CD14-positive monocyte (primary cell): ENCODE data around the gene SLC24A4. TPM values are rescaled to one million over a fixed set of nuclear protein-coding genes. Genes with fewer than 3 reads are reported as not detected.

ENCODE experiments used
- DNase-seq, 3 donors: peaks; one replicate each; pipeline ENCODE4 v3.0.0-alpha.2; 2011 to 2022
- H2AFZ ChIP-seq: 2 replicates; pipeline ENCODE4 v1.6.0; 2012; ENCODE audit warnings: mild to moderate bottlenecking, low read depth, low read length, inconsistent platforms; ENCODE audit not compliant: insufficient read depth, poor library complexity, severe bottlenecking
- H3K27ac ChIP-seq, 2 donors: 1 replicate in 1 of 2; 2 replicates in 1 of 2; pipeline ENCODE4 v1.5.1; 2012 to 2013; ENCODE audit warnings: low read length in 2 of 2, control low read depth in 1 of 2, inconsistent platforms in 1 of 2, low read depth in 1 of 2, mild to moderate bottlenecking in 1 of 2
- H3K27me3 ChIP-seq, 2 donors: one replicate each; pipeline versions ENCODE4 v1.6.0 to v1.6.1; 2011 to 2013; ENCODE audit warnings: low read length in 2 of 2; ENCODE audit not compliant: control insufficient read depth in 2 of 2, insufficient read depth in 2 of 2
- H3K36me3 ChIP-seq, 2 donors: replicated peaks in 1 of 2; 1 replicate in 1 of 2; 2 replicates in 1 of 2; pipeline versions ENCODE4 v1.5.1 to v1.6.1; 2012 to 2013; ENCODE audit warnings: low read length in 2 of 2, control low read depth in 1 of 2, inconsistent platforms in 1 of 2, mild to moderate bottlenecking in 1 of 2; ENCODE audit not compliant: insufficient read depth in 2 of 2, control insufficient read depth in 1 of 2
- H3K4me1 ChIP-seq, 2 donors: 1 replicate in 1 of 2; 2 replicates in 1 of 2; pipeline versions ENCODE4 v1.5.1 to v1.6.1; 2012 to 2013; ENCODE audit warnings: low read length in 2 of 2, control low read depth in 1 of 2, inconsistent platforms in 1 of 2, mild to moderate bottlenecking in 1 of 2, moderate library complexity in 1 of 2; ENCODE audit not compliant: insufficient read depth in 2 of 2, control insufficient read depth in 1 of 2
- H3K4me2 ChIP-seq: replicated peaks from 2 replicates; pipeline ENCODE3; 2012; ENCODE audit warnings: low read length, moderate library complexity, mild to moderate bottlenecking; ENCODE audit not compliant: poor library complexity, severe bottlenecking; ENCODE audit errors: extremely low read depth
- H3K4me3 ChIP-seq, 3 experiments: fragments of 200-600 bp in 1 of 3; sonication (generic) in 1 of 3; replicated peaks in 1 of 3; 1 replicate in 2 of 3; 2 replicates in 1 of 3; pipeline ENCODE4 v1.5.1; 2011 to 2013; ENCODE audit warnings: low read length in 3 of 3, mild to moderate bottlenecking in 3 of 3, control low read depth in 2 of 3, low read depth in 2 of 3, inconsistent platforms in 1 of 3, moderate library complexity in 1 of 3
- H3K79me2 ChIP-seq: 2 replicates; pipeline ENCODE4 v1.6.0; 2012; ENCODE audit warnings: mild to moderate bottlenecking, control low read depth, inconsistent platforms, low read length, moderate library complexity; ENCODE audit not compliant: insufficient read depth
- H3K9ac ChIP-seq: 2 replicates; pipeline ENCODE4 v1.6.0; 2017; ENCODE audit warnings: low read length, mild to moderate bottlenecking; ENCODE audit not compliant: insufficient read depth, poor library complexity, severe bottlenecking
- H3K9me3 ChIP-seq, 2 donors: replicated peaks in 1 of 2; 1 replicate in 1 of 2; 2 replicates in 1 of 2; pipeline versions ENCODE4 v1.5.1 to v1.6.1; 2012 to 2013; ENCODE audit warnings: low read length in 2 of 2, control low read depth in 1 of 2; ENCODE audit not compliant: control insufficient read depth in 1 of 2, insufficient read depth in 1 of 2
- H4K20me1 ChIP-seq: 2 replicates; pipeline ENCODE4 v1.6.0; 2012; ENCODE audit warnings: mild to moderate bottlenecking, low read length, control low read depth, moderate library complexity; ENCODE audit not compliant: insufficient read depth
- H3K27ac Mint-ChIP-seq, 7 donors: one replicate each; pipeline ENCODE4 v1.8.0; 2020; ENCODE audit warnings: mild to moderate bottlenecking in 7 of 7, mixed read lengths in 7 of 7, moderate library complexity in 6 of 7, inconsistent platforms in 2 of 7
- H3K27me3 Mint-ChIP-seq, 3 donors: one replicate each; pipeline ENCODE4 v1.8.0; 2021 to 2022; ENCODE audit warnings: low read depth in 3 of 3, mild to moderate bottlenecking in 3 of 3, mixed read lengths in 3 of 3, moderate library complexity in 3 of 3, inconsistent platforms in 1 of 3
- H3K36me3 Mint-ChIP-seq, 2 donors: one replicate each; pipeline ENCODE4 v1.8.0; 2020; ENCODE audit warnings: mixed read lengths in 2 of 2, inconsistent platforms in 1 of 2, mild to moderate bottlenecking in 1 of 2
- H3K4me1 Mint-ChIP-seq: one replicate; pipeline ENCODE4 v1.8.0; 2020; ENCODE audit warnings: mild to moderate bottlenecking, mixed read lengths
- H3K4me3 Mint-ChIP-seq, 2 donors: one replicate each; pipeline ENCODE4 v1.8.0; 2020; ENCODE audit warnings: mild to moderate bottlenecking in 2 of 2, mixed read lengths in 2 of 2, moderate library complexity in 1 of 2
- H3K9me3 Mint-ChIP-seq, 7 donors: one replicate each; pipeline ENCODE4 v1.8.0; 2020 to 2022; ENCODE audit warnings: mixed read lengths in 7 of 7, mild to moderate bottlenecking in 6 of 7, moderate library complexity in 6 of 7, inconsistent platforms in 2 of 7
- CTCF ChIP-seq: fragments of 200-600 bp; IDR thresholded peaks from one replicate; pipeline ENCODE4 v1.8.0; 2022; ENCODE audit warnings: antibody characterized with exemption, mild to moderate bottlenecking
- WGBS: methylation state at CpG from one replicate; pipeline ENCODE4 v1.1.5; 2013; ENCODE audit warnings: missing lambda C conversion rate; ENCODE audit not compliant: insufficient coverage; 5-methylcytosine and 5-hydroxymethylcytosine counted together
- intact Hi-C, 2 donors: fragments of 100-400 bp; cut with micrococcal nuclease; formaldehyde crosslinking; loops; one replicate each; pipeline versions ENCODE4 v1.15.0 to v1.15.1; 2023
- polyA plus RNA-seq, 3 donors: library from polyadenylated mRNA; depleted of rRNA in 1 of 3; unstranded in 2 of 3; stranded (reverse) in 1 of 3; fragments of 300-500 nt in 2 of 3; fragments of >200 nt in 1 of 3; fragmentation: Illumina TruSeq in 2 of 3; gene quantifications; 1 replicate in 2 of 3; 2 replicates in 1 of 3; pipeline ENCODE4 v1.2.3, GENCODE V29; 2012 to 2021

SLC24A4 gene
- polyA plus RNA-seq, 3 donors, result 20.0 to 41.9 (median 26.5) TPM

GRCh38 chr14:92475037-92475436, 152.1 kb downstream of the SLC24A4 start:
- Mint-ChIP-seq H3K36me3 (peaks cover 20 to 41% of the 10 kb centered on the region in 2 donors), H3K4me1 (peaks cover 75% of the 10 kb centered on the region), H3K4me3 (peak overlapping the region; percentile 61 to 76), H3K9me3 (peaks cover 0 to 9% (median 0%) of the 10 kb centered on the region in 7 donors), H3K27ac (peak overlapping the region; percentile 91 to 98 (median 96)), H3K27me3 (no peaks in the 10 kb centered on the region)
- peaks cover 87% of the 10 kb centered on the region for H3K79me2 ChIP-seq
- peak overlapping the region; percentile 54 for H3K4me2 ChIP-seq
- peaks cover 64 to 77% of the 10 kb centered on the region in 2 donors for H3K4me1 ChIP-seq
- H3K27ac ChIP-seq, result peak overlapping the region; percentile 69 to 93
- H3K4me3 ChIP-seq, result peak overlapping the region in 1 of 3 experiments; percentile 60
- peaks cover 5% of the 10 kb centered on the region for H4K20me1 ChIP-seq
- no peaks in the 10 kb centered on the region for H3K9me3 ChIP-seq
- no peak overlapping the region for H2AFZ ChIP-seq
- 100% methylated on average over 1 of the region's 1 CpG for WGBS
- intact Hi-C loops, result no loop called here
- H3K9ac ChIP-seq, result no peak overlapping the region
- peaks cover 0 to 9% of the 10 kb centered on the region in 2 donors for H3K36me3 ChIP-seq
- no peaks in the 10 kb centered on the region for H3K27me3 ChIP-seq
- no peak for DNase-seq
- TF ChIP-seq CTCF, result no peak

- Mint-ChIP-seq H3K27me3 (no peaks in the 10 kb centered on the region), H3K27ac (peak overlapping the region; percentile 91 to 98 (median 96)), H3K9me3 (peaks cover 0 to 9% (median 0%) of the 10 kb centered on the region in 7 donors), H3K4me3 (peak overlapping the region; percentile 61 to 76), H3K4me1 (peaks cover 71% of the 10 kb centered on the region), H3K36me3 (peaks cover 16 to 38% of the 10 kb centered on the region in 2 donors)
- Histone ChIP-seq H3K79me2 (peaks cover 87% of the 10 kb centered on the region), H4K20me1 (peaks cover 5% of the 10 kb centered on the region), H3K27me3 (no peaks in the 10 kb centered on the region), H3K27ac (peak overlapping the region; percentile 69 to 93), H3K4me1 (peaks cover 58 to 73% of the 10 kb centered on the region in 2 donors), H2AFZ (peak overlapping the region; percentile 21), H3K9me3 (no peaks in the 10 kb centered on the region), H3K4me3 (peak overlapping the region in 1 of 3 experiments; percentile 60), H3K36me3 (peaks cover 0 to 9% of the 10 kb centered on the region in 2 donors), H3K9ac (no peak overlapping the region), H3K4me2 (peak overlapping the region; percentile 54)
- TF ChIP-seq CTCF, result no peak
- WGBS, result 0% methylated on average over 5 of the region's 14 CpGs
- intact Hi-C loops, result no loop called here
- peak; percentile 79 to 86 (median 86) for DNase-seq
These were observed 152.7 kb downstream of the SLC24A4 start for GRCh38 chr14:92475451-92476187.
